K562 (cell line): ENCODE data around the gene MALRD1. TPM values are rescaled to one million over a fixed set of nuclear protein-coding genes. Genes with fewer than 3 reads are reported as not detected.

Experiments
- ATAC-seq: fragments of 200-7000 bp; cut with Tn5 transposase; 3 replicates; pipeline ENCODE4 v1.9.1; 2020; ENCODE audit warnings: moderate library complexity
- BruUV-seq: library from RNA; stranded (reverse); fragments of 400-500 nt; replicated peaks from 2 replicates; lab custom pipeline; 2021; lab: Mats Ljungman, UMichigan
- CTCF ChIA-PET: fragments of 300-600 bp; formaldehyde crosslinking; extraction: SDS; loops from one replicate; lab custom pipeline; 2021; ENCODE audit warnings: low intra/inter-chr PET ratio; lab: Yijun Ruan, JAX
- POLR2A ChIA-PET: fragments of 300-600, 350-650 bp; sonication (Branson Sonifier 250); formaldehyde crosslinking; extraction: SDS; loops from one replicate; lab custom pipeline; 2021; ENCODE audit warnings: antibody characterized with exemption, inconsistent platforms; lab: Yijun Ruan, JAX
- DNase-seq, 4 experiments: peaks; one replicate each; pipeline versions ENCODE4 v3.0.0 to v3.0.0-alpha.2; 2011 to 2018; ENCODE audit warnings: low spot score in 3 of 4, mixed read lengths in 3 of 4; ENCODE audit errors: extremely low read depth in 1 of 4
- FAIRE-seq: peaks from 2 replicates; lab custom pipeline; 2011; peaks lifted over from hg19 to GRCh38; lab: Jason Lieb, UNC
- H2AFZ ChIP-seq: 2 replicates; pipeline ENCODE4 v1.6.0; 2011; ENCODE audit warnings: low read depth, low read length, control low read depth, inconsistent platforms
- H3K27ac ChIP-seq: fragments of 200-600 bp; 3 replicates; pipeline ENCODE4 v1.8.0; 2011; ENCODE audit warnings: low read depth, mild to moderate bottlenecking, control low read depth, inconsistent platforms, low read length, moderate library complexity, mixed read lengths; ENCODE audit errors: extremely low read depth
- H3K27me3 ChIP-seq, 2 experiments: fragments of 300-600 bp in 1 of 2; 2 replicates in 1 of 2; 3 replicates in 1 of 2; pipeline versions ENCODE4 v1.6.0 to v1.8.0; 2011; ENCODE audit warnings: inconsistent platforms in 2 of 2, low read length in 2 of 2, mild to moderate bottlenecking in 1 of 2, mixed read lengths in 1 of 2, moderate library complexity in 1 of 2; ENCODE audit not compliant: control insufficient read depth in 2 of 2, insufficient read depth in 2 of 2
- H3K36me3 ChIP-seq: fragments of 300-600 bp; 3 replicates; pipeline ENCODE4 v1.8.0; 2011; ENCODE audit warnings: mild to moderate bottlenecking, low read length, inconsistent platforms; ENCODE audit not compliant: control insufficient read depth, insufficient read depth
- H3K4me1 ChIP-seq, 2 experiments: fragments of 200-600 bp in 1 of 2; replicated peaks in 1 of 2; 2 replicates in 1 of 2; 3 replicates in 1 of 2; pipeline versions ENCODE4 v1.5.1 to v1.8.0; 2011; ENCODE audit warnings: inconsistent platforms in 2 of 2, low read length in 2 of 2, mild to moderate bottlenecking in 1 of 2, mixed read lengths in 1 of 2, moderate library complexity in 1 of 2; ENCODE audit not compliant: control insufficient read depth in 2 of 2, insufficient read depth in 2 of 2
- H3K4me2 ChIP-seq: 2 replicates; pipeline ENCODE4 v1.6.1; 2011; ENCODE audit warnings: low read length, control low read depth, inconsistent platforms, mixed read lengths; ENCODE audit not compliant: insufficient read depth
- H3K4me3 ChIP-seq: fragments of 200-600 bp; sonication (generic), shearing (Covaris generic); 2 replicates; pipeline ENCODE4 v1.5.1; 2016; ENCODE audit warnings: control low read depth, inconsistent platforms
- H3K79me2 ChIP-seq: fragments of 200-600 bp; 3 replicates; pipeline ENCODE4 v1.8.0; 2011; ENCODE audit warnings: low read length, inconsistent platforms; ENCODE audit not compliant: control insufficient read depth, insufficient read depth
- H3K9ac ChIP-seq, 2 experiments: 2 replicates each; pipeline versions ENCODE4 v1.6.0 to v1.6.1; 2011; ENCODE audit warnings: low read depth in 2 of 2, low read length in 2 of 2, control low read depth in 1 of 2, inconsistent platforms in 1 of 2, mild to moderate bottlenecking in 1 of 2, mixed read lengths in 1 of 2; ENCODE audit not compliant: insufficient read depth in 1 of 2
- H3K9me1 ChIP-seq: one replicate; pipeline ENCODE4 v1.6.0; 2011; ENCODE audit warnings: inconsistent platforms, mild to moderate bottlenecking, low read length, moderate library complexity; ENCODE audit not compliant: control insufficient read depth, insufficient read depth
- H3K9me3 ChIP-seq: replicated peaks from 2 replicates; pipeline ENCODE4 v1.5.1; 2011; ENCODE audit warnings: low read depth, low read length, inconsistent platforms; ENCODE audit not compliant: control insufficient read depth, insufficient read depth
- H4K20me1 ChIP-seq: replicated peaks from 2 replicates; pipeline ENCODE4 v1.6.1; 2011; ENCODE audit warnings: low read length, inconsistent platforms, mixed read lengths; ENCODE audit not compliant: control insufficient read depth, insufficient read depth
- BACH1 ChIP-seq: fragments of 200-800 bp; sonication (Bioruptor generic); IDR thresholded peaks from 2 replicates; pipeline ENCODE4 v1.6.1; 2016; ENCODE audit warnings: missing genetic modification characterization, missing compliant biosample characterization
- CBFA2T2 ChIP-seq: fragments of 450-650 bp; conservative IDR thresholded peaks from 2 replicates; pipeline ENCODE4 v1.6.1; 2017; ENCODE audit warnings: mild to moderate bottlenecking
- FOXM1 ChIP-seq, 2 experiments: fragments of 450-650 bp in 1 of 2; sonication (generic) in 1 of 2; formaldehyde crosslinking in 1 of 2; IDR thresholded peaks; 2 replicates each; pipeline versions ENCODE4 v1.6.1 to v1.9.0; 2017 to 2022; ENCODE audit warnings: low read depth in 2 of 2, mild to moderate bottlenecking in 2 of 2, missing genetic modification reagents in 1 of 2, moderate library complexity in 1 of 2
- MAFF ChIP-seq: IDR thresholded peaks from 2 replicates; pipeline ENCODE4 v1.6.1; 2012; ENCODE audit warnings: low read length, improper control_type of control experiment
- PHTF2 ChIP-seq: fragments of 250-450 bp; sonication (Bioruptor Pico); IDR thresholded peaks from 2 replicates; pipeline ENCODE4 v1.5.0; 2021; ENCODE audit warnings: mild to moderate bottlenecking
- WGBS: fragments of 100-300 bp; shearing (Covaris generic); methylation state at CpG from one replicate; pipeline ENCODE4 v1.1.6; 2016; ENCODE audit warnings: low coverage, mixed read lengths; ENCODE audit not compliant: insufficient coverage; ENCODE audit errors: missing lambda C conversion rate; 5-methylcytosine and 5-hydroxymethylcytosine counted together
- in situ Hi-C: fragments of 300-500 bp; cut with MboI; formaldehyde crosslinking; loops from 4 replicates; pipeline ENCODE4 v1.15.0; 2018; ENCODE audit warnings: inconsistent platforms, mixed read lengths
- intact Hi-C: fragments of 100-400 bp; cut with micrococcal nuclease; formaldehyde crosslinking; loops from 2 replicates; pipeline ENCODE4 v1.14.2; 2022
- polyA plus RNA-seq, 8 experiments: library from polyadenylated mRNA; depleted of rRNA in 4 of 8; stranded (reverse) in 5 of 8; unstranded in 3 of 8; fragments of >200 nt; fragmentation: Nextera tagmentation in 2 of 8; fragmentation: Illumina TruSeq in 1 of 8; extraction: Ambion mirVana in 2 of 8; extraction: Trizol in 1 of 8; gene quantifications; 2 replicates each; pipeline versions ENCODE4 v1.2.1 to v1.2.3, GENCODE V29; 2011 to 2014; ENCODE audit warnings: inconsistent platforms in 1 of 8, missing spikeins in 1 of 8
- total RNA-seq, 7 experiments: library from RNA; depleted of rRNA in 6 of 7; stranded (reverse); fragments of >200 nt in 6 of 7; fragmentation: Illumina TruSeq in 2 of 7; extraction: Trizol in 2 of 7; gene quantifications; 2 replicates each; pipeline versions ENCODE4 v1.2.1 to v1.2.3, GENCODE V29; 2011 to 2021; ENCODE audit warnings: low replicate concordance in 1 of 7
- TF ChIP-seq, protein P1 (sequence below), 3 experiments: fragments of 200-800 bp in 1 of 3; fragments of 250-450 bp in 1 of 3; fragments of 450-650 bp in 1 of 3; sonication (Bioruptor Pico) in 1 of 3; sonication (Bioruptor generic) in 1 of 3; formaldehyde crosslinking in 1 of 3; IDR thresholded peaks; 2 replicates each; pipeline versions ENCODE4 v1.6.1 to v1.8.0; 2016 to 2022; ENCODE audit warnings: mild to moderate bottlenecking in 2 of 3, missing genetic modification characterization in 2 of 3, missing compliant biosample characterization in 1 of 3, moderate library complexity in 1 of 3
- TF ChIP-seq, protein P2 (sequence below): sonication (generic); formaldehyde crosslinking; IDR thresholded peaks from 2 replicates; pipeline ENCODE4 v1.8.1; 2023; ENCODE audit warnings: missing genetic modification reagents, mild to moderate bottlenecking, borderline replicate concordance

Gene MALRD1
- total and polyA plus RNA-seq, 9 of the 15 experiments (the other 6 are each of a cell fraction or from before 2014, with no cell fraction given) = not detected

DNA sequence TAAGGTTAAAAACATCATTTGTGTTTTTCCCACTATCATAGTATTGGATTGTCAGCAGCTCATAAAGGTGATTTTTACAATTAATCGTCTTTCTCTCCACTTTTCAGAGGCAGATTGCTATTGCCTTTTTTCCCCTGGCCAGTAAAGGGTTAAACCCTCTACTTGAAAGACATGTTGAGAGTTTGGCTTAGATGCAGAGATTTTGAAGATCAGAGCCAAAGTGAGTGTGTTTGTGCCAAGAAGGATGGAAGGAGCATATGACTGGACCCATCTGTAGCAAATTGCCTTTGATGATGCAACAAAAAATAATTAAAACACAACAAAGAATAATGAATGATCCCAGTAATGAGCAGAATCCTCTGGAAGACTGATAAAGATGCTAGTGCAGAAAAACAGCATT, 373.1 kb downstream of the MALRD1 start:
- DNase-seq = no peak
- no peak overlapping the region for H3K9ac ChIP-seq
- CTCF ChIA-PET = no interaction called here
- POLR2A ChIA-PET = no interaction called here
- no peaks in the 10 kb centered on the region for H4K20me1 ChIP-seq
- H3K9me1 ChIP-seq = no peaks in the 10 kb centered on the region
- H3K4me2 ChIP-seq = no peak overlapping the region
- no peak overlapping the region for H3K27ac ChIP-seq
- H3K4me3 ChIP-seq = no peak overlapping the region
- no peaks in the 10 kb centered on the region for H3K4me1 ChIP-seq
- BruUV-seq = no TSS peak
- intact Hi-C loops (no loop called here), in situ Hi-C loops (no loop called here)
- no peak for ATAC-seq
- TF ChIP-seq CBFA2T2 = no peak
- TF ChIP-seq FOXM1 (IDR thresholded peaks at IDR 0.05; ENCODE audit: low read depth) = no peak
- no peak for TF ChIP-seq FOXM1 (CRISPR knock-in tag; IDR thresholded peaks at IDR 0.05; ENCODE audit: low read depth)
- TF ChIP-seq PHTF2 = no peak
- no peak overlapping the region for H2AFZ ChIP-seq
- 0% methylated on average over 1 of the region's 1 CpG for WGBS
- H3K36me3 ChIP-seq = no peaks in the 10 kb centered on the region
- no peaks in the 10 kb centered on the region for H3K27me3 ChIP-seq
- H3K9me3 ChIP-seq = no peaks in the 10 kb centered on the region
- no peak for FAIRE-seq
- no peaks in the 10 kb centered on the region for H3K79me2 ChIP-seq

DNA sequence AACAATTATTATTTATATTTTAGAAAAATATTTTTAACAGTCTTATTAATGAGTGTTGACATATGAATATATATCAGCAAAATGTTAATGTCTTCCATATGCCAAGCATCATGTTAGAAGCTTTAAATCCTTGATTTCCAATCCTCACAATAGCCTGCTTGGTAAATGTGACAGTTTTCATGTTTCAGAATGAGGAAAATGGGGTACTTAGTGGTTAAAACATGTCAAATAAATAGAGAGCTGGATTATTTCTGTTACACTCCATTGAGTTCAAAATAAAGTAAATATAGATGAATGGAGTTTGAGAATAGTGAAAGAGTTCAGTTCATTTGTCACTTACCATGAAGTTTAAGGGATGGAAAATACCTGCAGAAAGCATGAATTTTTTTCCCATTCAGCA, 377.4 kb downstream of the MALRD1 start:
- Histone ChIP-seq H3K9me1 (no peaks in the 10 kb centered on the region), H3K27me3 (no peaks in the 10 kb centered on the region), H3K4me1 (no peaks in the 10 kb centered on the region), H4K20me1 (no peaks in the 10 kb centered on the region), H2AFZ (no peak overlapping the region), H3K79me2 (no peaks in the 10 kb centered on the region), H3K9ac (no peak overlapping the region), H3K4me2 (no peak overlapping the region), H3K9me3 (no peaks in the 10 kb centered on the region), H3K4me3 (no peak overlapping the region), H3K27ac (no peak overlapping the region), H3K36me3 (no peaks in the 10 kb centered on the region)
- ChIA-PET POLR2A (no interaction called here), CTCF (no interaction called here)
- in situ Hi-C loops = no loop called here
- intact Hi-C loops = no loop called here
- no peak for FAIRE-seq
- ATAC-seq = no peak
- no TSS peak for BruUV-seq
- DNase-seq = no peak
- TF ChIP-seq, protein P1, sequence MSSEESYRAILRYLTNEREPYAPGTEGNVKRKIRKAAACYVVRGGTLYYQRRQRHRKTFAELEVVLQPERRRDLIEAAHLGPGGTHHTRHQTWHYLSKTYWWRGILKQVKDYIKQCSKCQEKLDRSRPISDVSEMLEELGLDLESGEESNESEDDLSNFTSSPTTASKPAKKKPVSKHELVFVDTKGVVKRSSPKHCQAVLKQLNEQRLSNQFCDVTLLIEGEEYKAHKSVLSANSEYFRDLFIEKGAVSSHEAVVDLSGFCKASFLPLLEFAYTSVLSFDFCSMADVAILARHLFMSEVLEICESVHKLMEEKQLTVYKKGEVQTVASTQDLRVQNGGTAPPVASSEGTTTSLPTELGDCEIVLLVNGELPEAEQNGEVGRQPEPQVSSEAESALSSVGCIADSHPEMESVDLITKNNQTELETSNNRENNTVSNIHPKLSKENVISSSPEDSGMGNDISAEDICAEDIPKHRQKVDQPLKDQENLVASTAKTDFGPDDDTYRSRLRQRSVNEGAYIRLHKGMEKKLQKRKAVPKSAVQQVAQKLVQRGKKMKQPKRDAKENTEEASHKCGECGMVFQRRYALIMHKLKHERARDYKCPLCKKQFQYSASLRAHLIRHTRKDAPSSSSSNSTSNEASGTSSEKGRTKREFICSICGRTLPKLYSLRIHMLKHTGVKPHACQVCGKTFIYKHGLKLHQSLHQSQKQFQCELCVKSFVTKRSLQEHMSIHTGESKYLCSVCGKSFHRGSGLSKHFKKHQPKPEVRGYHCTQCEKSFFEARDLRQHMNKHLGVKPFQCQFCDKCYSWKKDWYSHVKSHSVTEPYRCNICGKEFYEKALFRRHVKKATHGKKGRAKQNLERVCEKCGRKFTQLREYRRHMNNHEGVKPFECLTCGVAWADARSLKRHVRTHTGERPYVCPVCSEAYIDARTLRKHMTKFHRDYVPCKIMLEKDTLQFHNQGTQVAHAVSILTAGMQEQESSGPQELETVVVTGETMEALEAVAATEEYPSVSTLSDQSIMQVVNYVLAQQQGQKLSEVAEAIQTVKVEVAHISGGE (CRISPR knock-in tag; IDR thresholded peaks at IDR 0.05) = no peak
- TF ChIP-seq BACH1 (tag) = no peak
- TF ChIP-seq, protein P2, sequence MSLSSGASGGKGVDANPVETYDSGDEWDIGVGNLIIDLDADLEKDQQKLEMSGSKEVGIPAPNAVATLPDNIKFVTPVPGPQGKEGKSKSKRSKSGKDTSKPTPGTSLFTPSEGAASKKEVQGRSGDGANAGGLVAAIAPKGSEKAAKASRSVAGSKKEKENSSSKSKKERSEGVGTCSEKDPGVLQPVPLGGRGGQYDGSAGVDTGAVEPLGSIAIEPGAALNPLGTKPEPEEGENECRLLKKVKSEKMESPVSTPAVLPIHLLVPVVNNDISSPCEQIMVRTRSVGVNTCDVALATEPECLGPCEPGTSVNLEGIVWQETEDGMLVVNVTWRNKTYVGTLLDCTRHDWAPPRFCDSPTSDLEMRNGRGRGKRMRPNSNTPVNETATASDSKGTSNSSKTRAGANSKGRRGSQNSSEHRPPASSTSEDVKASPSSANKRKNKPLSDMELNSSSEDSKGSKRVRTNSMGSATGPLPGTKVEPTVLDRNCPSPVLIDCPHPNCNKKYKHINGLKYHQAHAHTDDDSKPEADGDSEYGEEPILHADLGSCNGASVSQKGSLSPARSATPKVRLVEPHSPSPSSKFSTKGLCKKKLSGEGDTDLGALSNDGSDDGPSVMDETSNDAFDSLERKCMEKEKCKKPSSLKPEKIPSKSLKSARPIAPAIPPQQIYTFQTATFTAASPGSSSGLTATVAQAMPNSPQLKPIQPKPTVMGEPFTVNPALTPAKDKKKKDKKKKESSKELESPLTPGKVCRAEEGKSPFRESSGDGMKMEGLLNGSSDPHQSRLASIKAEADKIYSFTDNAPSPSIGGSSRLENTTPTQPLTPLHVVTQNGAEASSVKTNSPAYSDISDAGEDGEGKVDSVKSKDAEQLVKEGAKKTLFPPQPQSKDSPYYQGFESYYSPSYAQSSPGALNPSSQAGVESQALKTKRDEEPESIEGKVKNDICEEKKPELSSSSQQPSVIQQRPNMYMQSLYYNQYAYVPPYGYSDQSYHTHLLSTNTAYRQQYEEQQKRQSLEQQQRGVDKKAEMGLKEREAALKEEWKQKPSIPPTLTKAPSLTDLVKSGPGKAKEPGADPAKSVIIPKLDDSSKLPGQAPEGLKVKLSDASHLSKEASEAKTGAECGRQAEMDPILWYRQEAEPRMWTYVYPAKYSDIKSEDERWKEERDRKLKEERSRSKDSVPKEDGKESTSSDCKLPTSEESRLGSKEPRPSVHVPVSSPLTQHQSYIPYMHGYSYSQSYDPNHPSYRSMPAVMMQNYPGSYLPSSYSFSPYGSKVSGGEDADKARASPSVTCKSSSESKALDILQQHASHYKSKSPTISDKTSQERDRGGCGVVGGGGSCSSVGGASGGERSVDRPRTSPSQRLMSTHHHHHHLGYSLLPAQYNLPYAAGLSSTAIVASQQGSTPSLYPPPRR (CRISPR knock-in tag) = no peak
- no peak for TF ChIP-seq MAFF
